GM19395 (cell line): ENCODE data around the gene PFDN2.
A peak's percentile ranks its signal among the peaks of the same experiment; 100 is the strongest.
"Not testable (repeated sequence)": the region's sequence is repeated elsewhere in the genome, so short reads cannot be mapped to it uniquely, and the experiment has no call there.

Experiments used
- ATAC-seq: cut with Tn5 transposase; IDR thresholded peaks from one replicate; pipeline ENCODE4 v1.9.1; 2021; ENCODE audit warnings: mild to moderate bottlenecking, moderate library complexity; ENCODE audit not compliant: unreplicated experiment

Gene PFDN2

GRCh38 chr1:161082996-161083747, 34.7 kb downstream of the PFDN2 start:
- no peak for ATAC-seq

- no peak for ATAC-seq
Measured at GRCh38 chr1:161082483-161082882, 35.4 kb downstream of the PFDN2 start.

- ATAC-seq, result no peak
Measured at GRCh38 chr1:161081519-161081918, 36.3 kb downstream of the PFDN2 start.

- no peak for ATAC-seq
Measured at GRCh38 chr1:161080441-161081405, 37.1 kb downstream of the PFDN2 start.

DNA sequence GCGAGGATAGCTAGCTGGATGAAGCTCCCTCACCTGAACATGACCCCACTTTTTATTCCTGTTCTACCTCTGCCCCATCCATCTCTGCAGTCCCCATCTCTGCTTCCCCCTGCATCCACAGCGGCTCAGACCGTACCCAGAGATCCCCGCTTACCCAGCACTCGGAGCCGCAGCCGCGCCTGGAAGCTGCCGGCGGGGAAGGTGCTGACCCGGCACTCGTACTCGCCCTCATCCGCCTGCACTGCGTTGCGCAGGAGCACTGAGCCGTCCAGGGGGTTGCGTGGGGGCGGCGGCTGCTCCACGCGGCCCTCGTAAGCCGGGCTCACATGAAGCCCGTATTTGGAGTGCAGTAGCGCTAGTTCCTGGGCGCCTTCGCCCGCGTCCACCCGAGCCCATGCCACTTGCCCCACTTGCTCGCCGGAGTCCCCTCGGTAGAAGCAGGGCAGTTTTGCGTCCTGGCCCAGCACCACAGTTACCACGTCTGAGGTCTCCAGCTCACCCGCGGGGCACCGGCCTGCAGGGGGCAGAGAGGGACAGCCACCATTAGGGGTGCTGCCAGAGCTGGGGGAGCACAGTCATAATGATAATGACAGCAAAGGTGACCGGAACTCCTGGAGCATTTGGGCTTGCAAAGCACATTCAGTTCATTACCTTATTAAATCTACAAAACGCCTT, 38.3 kb downstream of the PFDN2 start:
- no peak for ATAC-seq

DNA sequence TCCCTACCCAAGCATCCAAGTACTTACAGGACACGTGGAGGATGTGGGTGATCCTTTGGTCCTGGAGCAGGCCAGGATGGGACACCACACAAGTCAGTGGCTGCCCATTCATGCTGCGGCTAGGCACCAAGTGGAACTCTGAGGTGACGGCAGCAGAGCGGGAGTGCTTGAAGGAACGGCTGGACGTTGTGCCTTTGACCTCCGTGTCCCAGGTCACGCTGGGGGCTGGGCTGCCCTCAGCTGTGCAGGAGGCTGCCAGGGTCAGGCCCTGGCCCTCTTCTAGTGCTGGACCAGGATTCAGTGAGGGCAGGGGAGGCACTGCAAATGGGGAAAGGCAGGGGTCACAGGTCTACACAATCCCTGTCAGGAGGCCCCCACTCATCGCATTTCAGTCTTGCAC, 40.4 kb downstream of the PFDN2 start:
- no peak for ATAC-seq

DNA sequence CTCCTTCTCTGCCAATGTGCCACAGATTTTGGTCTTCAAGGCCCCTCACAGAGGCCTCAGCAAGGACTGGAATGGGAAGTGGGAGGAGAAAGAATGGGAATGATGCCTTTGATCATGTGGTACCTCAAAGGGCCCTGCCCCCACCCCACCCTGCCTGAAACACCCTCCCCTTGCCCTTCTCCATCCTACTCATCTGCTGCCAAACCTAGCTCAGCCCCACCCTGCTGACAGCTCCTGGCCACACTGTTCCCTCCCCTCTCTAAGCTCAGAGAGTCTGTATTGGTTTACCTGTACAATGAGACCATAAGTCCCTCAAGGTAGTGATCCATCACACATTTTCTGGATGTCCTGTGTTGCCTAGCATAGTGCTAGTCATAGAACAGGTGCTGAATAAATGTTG, 41.4 kb downstream of the PFDN2 start:
- no peak for ATAC-seq

DNA sequence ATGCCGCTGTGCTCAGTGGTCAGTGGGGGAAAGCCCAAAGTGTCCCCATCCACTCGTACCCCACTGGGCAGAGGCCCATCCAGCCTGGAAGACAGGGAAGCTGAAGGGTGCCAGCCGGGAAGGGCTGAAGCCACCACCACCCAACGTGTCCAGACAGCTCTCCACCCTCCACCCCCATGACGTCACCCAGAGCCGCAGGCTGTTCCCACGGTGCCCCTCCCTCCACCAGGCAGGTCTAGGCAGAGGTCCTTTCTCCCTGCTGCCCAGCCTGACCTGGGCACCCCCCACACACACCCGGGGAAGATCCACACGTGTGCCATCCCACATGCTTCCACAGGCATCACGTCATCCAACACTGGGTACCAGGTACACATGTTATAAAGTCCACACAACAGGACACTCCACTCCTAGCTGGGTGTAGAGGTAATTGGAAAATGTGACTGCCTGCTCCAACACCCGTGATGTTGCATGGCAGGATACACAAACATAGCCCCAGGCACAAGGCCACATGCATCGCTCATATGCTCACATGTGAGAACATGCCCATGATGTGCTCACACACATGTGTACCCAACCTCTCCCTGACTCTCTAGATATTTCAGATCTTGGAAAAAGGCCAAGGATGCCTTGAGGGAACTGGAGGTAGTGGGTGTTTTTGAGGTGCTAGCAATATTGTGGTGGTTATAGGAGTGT, 43.0 kb downstream of the PFDN2 start:
- no peak for ATAC-seq

DNA sequence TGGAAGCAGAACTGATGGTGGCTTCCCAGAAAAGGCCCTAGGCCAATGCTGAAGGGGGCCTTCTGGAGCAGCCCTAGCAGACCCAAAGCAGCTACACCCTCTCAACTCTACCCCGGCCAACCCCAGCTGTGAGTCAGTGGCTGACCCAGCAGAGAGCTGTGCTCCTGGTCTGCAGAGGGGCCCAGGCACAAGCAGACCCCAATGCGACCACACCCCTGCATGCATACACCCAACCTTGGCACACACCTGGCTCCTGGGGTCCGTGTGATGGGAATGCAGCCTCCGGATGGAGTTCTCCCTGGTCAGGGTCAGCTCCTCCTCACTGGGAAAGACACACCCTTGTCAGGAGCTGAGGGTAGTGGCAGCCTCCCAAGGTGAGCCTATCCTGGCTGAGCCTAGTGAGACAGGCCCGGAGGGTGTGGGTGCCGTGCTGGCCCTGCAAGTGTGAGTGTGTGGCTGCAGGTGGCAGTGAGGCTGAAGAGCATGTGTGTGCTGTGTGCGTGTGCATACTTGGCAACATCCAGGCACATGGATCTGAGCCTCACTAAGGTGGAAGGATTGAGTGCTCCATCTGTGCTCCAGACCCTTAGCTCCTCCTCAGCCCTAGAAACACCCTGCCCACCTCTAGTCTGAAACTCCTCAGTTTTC, 44.2 kb downstream of the PFDN2 start:
- no peak for ATAC-seq

GRCh38 chr1:161072751-161073449, 44.9 kb downstream of the PFDN2 start:
- no peak for ATAC-seq

DNA sequence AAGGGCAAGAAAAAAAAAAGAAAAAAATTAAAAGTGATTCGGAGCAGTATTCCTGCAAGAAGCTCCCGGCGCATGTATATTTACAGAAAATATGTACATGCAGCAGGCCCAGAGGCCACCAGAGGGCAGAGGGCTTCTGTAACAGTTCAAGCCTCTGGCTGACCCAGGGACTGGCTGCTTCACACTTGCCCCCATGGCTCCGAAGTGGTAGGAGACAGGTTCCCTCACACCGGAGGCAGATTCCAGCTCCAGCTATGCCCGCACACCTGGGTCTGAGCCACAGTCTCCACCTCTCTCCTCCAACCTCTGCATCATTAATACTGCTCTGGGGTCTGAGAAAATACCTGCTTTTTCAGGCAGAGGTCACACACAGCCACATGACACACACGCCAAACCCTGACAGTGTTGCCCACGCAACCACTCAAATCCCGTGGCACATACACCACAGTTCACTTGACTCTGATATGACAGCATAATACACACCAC, 45.9 kb downstream of the PFDN2 start:
- no peak for ATAC-seq

DNA sequence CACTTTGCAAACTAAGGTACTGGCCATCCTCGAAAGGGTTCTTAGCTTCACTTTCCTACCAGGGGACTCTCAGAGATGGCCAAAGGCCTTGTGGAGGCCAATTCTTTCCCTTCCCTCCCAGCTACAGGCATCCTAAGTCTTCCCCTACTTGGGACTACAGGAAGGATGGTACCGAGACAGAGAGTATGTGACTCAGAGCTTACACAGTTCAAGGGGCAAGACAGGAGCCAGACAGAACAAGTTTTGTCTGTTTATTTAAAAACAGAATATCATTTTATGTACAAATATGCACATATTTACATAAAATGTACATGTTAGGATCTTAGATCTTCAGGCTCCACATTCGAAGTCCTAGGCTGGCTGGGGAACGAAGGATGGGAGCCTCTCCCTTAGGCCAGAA, 47.1 kb downstream of the PFDN2 start:
- ATAC-seq, result no peak

- peak; percentile 90 for ATAC-seq
Measured at GRCh38 chr1:161069731-161070270, 48.0 kb downstream of the PFDN2 start, which contains the start of gene ARHGAP30. TSS of gene ARHGAP30 (minus strand) at chr1:161069891. CDS start at chr1:161069624, 267 bp downstream.

GRCh38 chr1:161069241-161069640, 48.6 kb downstream of the PFDN2 start:
- peak; percentile 5 for ATAC-seq

DNA sequence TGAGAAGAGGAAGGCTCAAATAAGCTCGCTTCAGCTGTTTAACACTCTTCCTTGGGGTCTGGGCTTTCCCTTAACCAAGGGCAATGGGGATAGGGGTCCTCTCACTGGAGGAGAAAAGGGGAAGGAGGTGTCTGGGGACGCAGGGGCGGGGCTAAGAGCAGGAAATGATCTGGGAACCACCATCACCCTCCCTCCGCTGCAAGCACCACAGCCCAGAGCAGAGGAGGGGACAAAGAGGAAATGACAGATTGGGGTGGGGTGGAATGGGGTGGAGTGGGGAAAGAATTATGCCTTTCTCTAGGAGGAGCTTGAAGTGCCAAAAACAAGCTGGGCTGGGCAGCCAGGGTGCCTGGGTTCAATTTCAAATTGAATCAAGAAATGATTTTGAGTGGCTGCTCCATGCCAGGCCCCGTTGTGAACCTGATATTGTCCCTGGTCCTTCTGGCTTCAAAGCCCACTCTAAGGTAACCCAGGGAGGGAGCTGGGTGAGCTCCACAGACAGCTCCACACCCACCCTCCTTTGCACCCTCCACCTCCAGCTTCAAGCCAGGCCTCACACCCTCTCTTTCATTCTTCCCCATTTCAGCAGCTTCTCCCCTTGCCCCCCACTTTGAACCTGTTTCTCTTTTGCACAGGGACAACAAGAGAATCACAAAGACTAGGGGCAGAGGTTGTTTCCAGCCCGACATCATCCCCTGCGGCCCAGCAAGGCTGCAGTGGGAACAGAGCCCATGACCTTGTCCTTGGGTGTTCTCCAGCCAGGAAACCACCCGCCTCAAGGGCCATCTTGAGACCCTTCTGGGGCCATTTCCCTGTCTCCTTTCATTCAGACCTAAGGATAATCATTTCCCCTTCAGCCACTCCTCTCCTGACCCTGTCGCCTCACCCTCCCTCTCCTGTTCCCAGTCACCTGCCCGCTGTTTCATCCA, 49.3 kb downstream of the PFDN2 start:
- peak; percentile 58 for ATAC-seq

- no peak for ATAC-seq
Measured at GRCh38 chr1:161066694-161067093, 51.1 kb downstream of the PFDN2 start.

GRCh38 chr1:161065681-161066080, 52.2 kb downstream of the PFDN2 start:
- not testable (repeated sequence) for ATAC-seq

DNA sequence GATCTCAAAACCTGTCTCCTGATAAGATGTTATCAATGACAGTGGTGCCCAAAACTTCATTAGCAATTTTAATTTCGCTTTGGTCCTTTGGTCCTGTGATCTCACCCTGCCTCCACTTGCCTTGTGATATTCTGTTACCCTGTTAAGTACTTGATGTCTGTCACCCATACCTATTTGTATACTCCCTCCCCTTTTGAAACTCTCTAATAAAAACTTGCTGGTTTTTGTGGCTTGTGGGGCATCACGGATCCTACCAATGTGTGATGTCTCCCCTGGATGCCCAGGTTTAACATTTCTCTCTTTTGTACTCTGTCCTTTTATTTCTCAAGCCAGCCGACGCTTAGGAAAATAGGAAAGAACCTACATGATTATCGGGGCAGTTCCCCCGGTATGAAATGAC, 53.9 kb downstream of the PFDN2 start:
- ATAC-seq, result not testable (repeated sequence)
